ENCODE results near the gene MICAL2.

MICAL2 gene

DNA sequence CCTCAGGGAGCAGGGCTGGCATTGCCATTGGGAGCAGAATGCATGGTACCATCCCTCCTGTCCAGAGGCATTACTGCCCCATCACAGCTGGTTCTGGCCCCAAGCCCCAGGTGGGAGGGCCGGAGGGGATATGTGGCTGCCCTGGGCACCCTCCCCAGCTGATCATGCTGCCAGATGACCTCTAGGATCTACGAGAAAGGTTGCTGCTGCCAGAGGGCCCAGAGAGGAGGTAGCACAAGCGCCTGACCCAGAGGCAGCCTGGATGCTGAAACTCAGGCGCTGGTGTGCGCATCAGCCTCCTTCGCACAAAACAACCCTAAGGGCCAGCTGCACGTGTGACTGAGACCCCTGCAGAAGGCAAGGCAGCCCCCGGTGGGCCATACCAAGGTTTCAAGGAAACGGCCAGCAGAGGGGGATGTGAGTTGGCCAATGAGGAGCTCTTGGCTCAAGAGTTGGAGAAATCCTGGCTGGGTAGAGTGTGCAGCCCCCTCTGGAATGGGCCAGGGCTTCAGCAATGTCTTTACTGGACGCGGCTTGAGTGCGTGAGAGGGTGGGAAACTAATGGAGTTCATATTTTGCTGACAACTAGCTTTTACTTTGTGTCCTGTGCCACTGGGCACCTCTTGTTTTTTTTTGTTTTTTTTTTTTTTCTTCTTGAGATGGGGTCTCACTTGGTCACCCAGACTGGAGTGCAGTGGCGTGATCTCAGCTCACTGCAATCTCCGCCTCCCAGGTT lies 178.7 kb downstream of the MICAL2 start:
- Histone ChIP-seq H3K4me2 (ENCODE audit: low read length) (no peak overlapping the region), H3K79me2 (no peaks in the 10 kb centered on the region), H3K27me3 (ENCODE audit: control insufficient read depth, insufficient read depth, low read length) (no peaks in the 10 kb centered on the region), H3K9ac (no peak overlapping the region), H3K27ac (no peak overlapping the region), H3K4me3 (ENCODE audit: low read depth, low read length) (no peak overlapping the region), H3K36me3 (ENCODE audit: control insufficient read depth, insufficient read depth, low read length) (no peaks in the 10 kb centered on the region), H3K4me1 (no peaks in the 10 kb centered on the region), H2AFZ (no peak overlapping the region), H3K9me3 (ENCODE audit: control insufficient read depth, low read length) (no peaks in the 10 kb centered on the region)
- TF ChIP-seq, protein P1, sequence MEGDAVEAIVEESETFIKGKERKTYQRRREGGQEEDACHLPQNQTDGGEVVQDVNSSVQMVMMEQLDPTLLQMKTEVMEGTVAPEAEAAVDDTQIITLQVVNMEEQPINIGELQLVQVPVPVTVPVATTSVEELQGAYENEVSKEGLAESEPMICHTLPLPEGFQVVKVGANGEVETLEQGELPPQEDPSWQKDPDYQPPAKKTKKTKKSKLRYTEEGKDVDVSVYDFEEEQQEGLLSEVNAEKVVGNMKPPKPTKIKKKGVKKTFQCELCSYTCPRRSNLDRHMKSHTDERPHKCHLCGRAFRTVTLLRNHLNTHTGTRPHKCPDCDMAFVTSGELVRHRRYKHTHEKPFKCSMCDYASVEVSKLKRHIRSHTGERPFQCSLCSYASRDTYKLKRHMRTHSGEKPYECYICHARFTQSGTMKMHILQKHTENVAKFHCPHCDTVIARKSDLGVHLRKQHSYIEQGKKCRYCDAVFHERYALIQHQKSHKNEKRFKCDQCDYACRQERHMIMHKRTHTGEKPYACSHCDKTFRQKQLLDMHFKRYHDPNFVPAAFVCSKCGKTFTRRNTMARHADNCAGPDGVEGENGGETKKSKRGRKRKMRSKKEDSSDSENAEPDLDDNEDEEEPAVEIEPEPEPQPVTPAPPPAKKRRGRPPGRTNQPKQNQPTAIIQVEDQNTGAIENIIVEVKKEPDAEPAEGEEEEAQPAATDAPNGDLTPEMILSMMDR (IDR thresholded peaks at IDR 0.05), result no peak

DNA sequence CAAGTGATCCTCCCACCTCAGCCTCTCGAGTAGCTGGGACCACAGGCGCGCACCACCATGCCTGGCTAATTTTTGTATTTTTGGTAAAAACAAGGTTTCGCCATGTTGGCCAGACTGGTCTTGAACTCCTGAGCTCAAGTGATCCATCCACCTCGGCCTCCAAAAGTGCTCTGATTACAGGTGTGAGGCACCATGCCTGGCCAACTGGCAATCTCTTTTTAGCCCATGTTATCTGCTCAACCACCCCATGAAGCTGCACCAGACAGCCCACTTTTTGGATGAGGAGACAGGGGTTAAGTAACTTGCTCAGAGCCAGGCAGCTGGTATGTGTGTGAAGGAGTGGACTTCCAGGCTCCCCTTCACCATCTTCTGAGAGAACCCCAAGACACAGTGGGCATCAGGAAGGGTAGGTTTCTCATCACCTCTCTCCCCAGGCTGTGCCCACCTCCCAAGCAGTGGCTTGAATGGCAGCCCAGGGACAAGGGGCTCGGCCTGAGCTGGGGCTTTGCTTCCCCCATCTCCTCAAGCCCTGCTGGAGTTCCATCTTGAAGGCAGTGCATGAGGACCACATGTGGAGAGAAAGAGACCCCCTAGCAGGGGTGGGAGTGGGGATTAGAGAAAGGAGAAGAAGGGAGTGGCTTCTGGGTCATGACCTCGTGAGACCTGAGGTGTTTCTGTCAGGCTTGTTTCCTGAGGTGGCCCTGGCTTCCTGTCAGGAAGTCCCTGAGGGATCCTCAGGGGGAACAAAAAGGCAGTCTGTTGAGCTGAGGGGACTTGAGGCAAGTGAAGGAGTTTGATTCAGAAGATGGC lies 179.5 kb downstream of the MICAL2 start:
- Histone ChIP-seq H3K4me1 (no peaks in the 10 kb centered on the region), H3K36me3 (ENCODE audit: control insufficient read depth, insufficient read depth, low read length) (no peaks in the 10 kb centered on the region), H3K27me3 (ENCODE audit: control insufficient read depth, insufficient read depth, low read length) (no peaks in the 10 kb centered on the region), H3K4me2 (ENCODE audit: low read length) (no peak overlapping the region), H2AFZ (no peak overlapping the region), H3K4me3 (ENCODE audit: low read depth, low read length) (no peak overlapping the region), H3K9me3 (ENCODE audit: control insufficient read depth, low read length) (no peaks in the 10 kb centered on the region), H3K79me2 (no peaks in the 10 kb centered on the region), H3K9ac (no peak overlapping the region), H3K27ac (no peak overlapping the region)
- TF ChIP-seq, protein P1 (IDR thresholded peaks at IDR 0.05), result no peak

DNA sequence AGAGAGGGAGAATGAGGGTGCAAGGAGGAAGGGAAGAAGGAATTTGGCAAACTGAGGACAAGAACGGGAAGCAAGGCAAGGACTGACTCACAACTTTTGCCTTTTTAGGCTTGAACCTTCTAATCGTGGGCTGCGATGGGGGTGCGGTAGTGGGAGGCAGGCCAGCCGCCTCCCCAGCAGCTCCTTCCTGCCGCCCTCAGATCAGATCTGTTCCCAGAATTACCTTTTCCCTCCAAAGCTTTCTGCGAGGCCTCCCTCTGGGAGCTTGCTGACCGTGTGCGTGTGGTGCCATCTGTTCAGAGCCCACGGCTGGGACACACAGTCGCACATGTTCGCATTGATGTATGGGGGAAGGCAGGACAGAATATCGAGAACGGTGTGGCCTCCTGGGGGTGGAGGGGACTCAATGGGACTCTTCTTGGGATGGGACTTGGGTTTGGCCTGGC lies 180.1 kb downstream of the MICAL2 start:
- Histone ChIP-seq H3K4me2 (ENCODE audit: low read length) (no peak overlapping the region), H3K79me2 (no peaks in the 10 kb centered on the region), H3K4me3 (ENCODE audit: low read depth, low read length) (no peak overlapping the region), H3K9ac (no peak overlapping the region), H3K9me3 (ENCODE audit: control insufficient read depth, low read length) (no peaks in the 10 kb centered on the region), H3K27me3 (ENCODE audit: control insufficient read depth, insufficient read depth, low read length) (no peaks in the 10 kb centered on the region), H3K27ac (no peak overlapping the region), H3K36me3 (ENCODE audit: control insufficient read depth, insufficient read depth, low read length) (no peaks in the 10 kb centered on the region), H3K4me1 (no peaks in the 10 kb centered on the region), H2AFZ (no peak overlapping the region)
- TF ChIP-seq, protein P1 (IDR thresholded peaks at IDR 0.05), result no peak

DNA sequence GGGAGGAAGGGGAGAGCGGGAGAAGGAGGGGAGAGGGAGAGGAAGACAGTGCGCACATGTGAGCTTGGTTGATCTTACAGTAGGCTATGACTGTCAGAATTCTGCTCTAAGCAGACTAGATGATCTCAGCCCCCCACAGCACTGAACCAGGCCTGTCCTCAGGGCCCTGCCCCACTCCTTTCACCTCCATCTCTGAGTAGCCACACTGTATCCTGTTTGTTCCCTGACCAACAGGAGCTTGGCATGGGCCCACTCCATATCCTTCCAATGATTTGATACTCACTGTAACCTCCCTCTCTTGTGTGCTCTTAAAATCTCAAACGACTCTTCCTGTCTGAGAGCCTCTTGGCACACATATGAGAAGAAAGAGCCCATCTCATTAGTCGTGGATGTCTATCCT lies 180.9 kb downstream of the MICAL2 start:
- Histone ChIP-seq H2AFZ (no peak overlapping the region), H3K36me3 (ENCODE audit: control insufficient read depth, insufficient read depth, low read length) (no peaks in the 10 kb centered on the region), H3K9ac (no peak overlapping the region), H3K9me3 (ENCODE audit: control insufficient read depth, low read length) (no peaks in the 10 kb centered on the region), H3K79me2 (no peaks in the 10 kb centered on the region), H3K27ac (no peak overlapping the region), H3K27me3 (ENCODE audit: control insufficient read depth, insufficient read depth, low read length) (no peaks in the 10 kb centered on the region), H3K4me2 (ENCODE audit: low read length) (no peak overlapping the region), H3K4me1 (no peaks in the 10 kb centered on the region), H3K4me3 (ENCODE audit: low read depth, low read length) (no peak overlapping the region)
- TF ChIP-seq, protein P1 (IDR thresholded peaks at IDR 0.05), result no peak

Data from parathyroid adenoma (tissue), 2 donors.